GM15510 (cell line): ENCODE data around the gene SLCO4A1.

Experiments
- POLR2A ChIP-seq: IDR thresholded peaks from 3 replicates; pipeline ENCODE4 v1.6.1; 2011; ENCODE audit warnings: borderline replicate concordance; ENCODE audit not compliant: insufficient read length; ENCODE audit errors: extremely low read depth

SLCO4A1 gene

DNA sequence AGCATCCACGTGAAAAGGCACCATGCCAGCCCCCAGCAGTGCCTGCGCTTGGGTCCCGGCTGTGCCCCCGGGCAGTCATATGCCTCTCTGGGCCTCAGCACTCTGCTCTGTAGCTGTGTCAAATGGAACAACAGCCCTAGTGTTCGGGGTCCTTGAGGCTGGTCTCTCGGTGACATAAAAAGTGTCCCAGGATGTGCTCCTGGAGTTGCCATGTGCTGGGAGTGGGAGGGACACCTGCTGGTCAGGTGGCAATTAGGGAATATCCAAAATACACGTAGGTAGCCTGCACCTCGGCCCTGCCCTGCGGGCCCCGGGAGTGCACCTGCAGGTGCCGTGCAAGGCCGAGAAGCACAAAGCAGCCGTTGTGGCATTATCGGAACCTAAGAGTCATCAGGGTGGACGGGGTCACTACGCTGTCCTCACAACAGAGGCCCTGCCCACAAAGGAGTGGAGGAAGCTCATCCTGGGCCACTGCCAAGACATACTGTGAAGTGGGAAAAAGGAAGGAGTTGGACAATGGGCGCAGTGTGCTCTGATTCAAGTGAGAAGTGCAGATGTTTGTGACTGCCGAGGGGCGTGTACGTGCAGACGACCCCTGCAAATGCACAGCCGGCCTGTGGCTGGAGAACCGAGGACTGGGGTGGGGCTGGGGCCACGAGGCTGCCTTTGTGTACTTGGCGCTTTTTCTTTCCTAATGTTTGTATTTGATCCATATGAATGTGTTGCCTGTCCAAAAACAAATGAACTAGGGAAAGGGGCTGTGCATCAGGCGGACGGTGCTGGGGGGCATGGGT lies 24.6 kb downstream of the SLCO4A1 start:
- no peak for TF ChIP-seq POLR2A

DNA sequence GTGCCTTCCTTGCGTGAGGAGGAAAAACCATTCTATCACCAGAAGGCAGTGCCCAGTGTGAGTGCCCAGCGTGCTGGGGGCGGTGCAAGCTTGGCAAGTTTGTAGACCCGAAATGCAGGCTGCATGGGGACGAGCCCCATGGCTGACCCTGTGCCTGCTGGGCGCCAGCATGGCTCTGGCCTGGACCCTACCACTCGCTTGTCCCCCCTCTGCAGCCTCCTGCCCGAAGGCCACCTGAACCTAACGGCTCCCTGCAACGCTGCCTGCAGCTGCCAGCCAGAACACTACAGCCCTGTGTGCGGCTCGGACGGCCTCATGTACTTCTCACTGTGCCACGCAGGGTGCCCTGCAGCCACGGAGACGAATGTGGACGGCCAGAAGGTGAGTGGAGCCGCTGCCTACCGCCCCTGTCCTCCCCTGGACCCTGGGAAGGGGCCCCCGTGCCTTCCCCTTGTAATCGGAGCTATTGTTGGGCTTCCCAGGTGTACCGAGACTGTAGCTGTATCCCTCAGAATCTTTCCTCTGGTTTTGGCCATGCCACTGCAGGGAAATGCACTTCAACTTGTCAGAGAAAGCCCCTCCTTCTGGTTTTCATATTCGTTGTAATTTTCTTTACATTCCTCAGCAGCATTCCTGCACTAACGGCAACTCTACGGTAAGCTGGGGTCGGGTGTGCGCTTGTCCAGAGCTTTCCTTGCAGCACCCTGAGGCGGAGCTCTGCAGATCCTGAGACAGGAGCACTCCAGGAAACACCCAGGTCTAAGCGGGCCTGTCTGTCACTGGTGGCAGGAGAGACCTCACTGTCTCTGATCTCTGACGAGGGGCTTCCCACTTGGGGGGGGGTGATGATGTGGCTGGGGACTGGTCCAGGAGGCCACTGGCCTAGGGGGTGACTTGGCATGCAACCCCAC lies 25.5 kb downstream of the SLCO4A1 start:
- no peak for TF ChIP-seq POLR2A

DNA sequence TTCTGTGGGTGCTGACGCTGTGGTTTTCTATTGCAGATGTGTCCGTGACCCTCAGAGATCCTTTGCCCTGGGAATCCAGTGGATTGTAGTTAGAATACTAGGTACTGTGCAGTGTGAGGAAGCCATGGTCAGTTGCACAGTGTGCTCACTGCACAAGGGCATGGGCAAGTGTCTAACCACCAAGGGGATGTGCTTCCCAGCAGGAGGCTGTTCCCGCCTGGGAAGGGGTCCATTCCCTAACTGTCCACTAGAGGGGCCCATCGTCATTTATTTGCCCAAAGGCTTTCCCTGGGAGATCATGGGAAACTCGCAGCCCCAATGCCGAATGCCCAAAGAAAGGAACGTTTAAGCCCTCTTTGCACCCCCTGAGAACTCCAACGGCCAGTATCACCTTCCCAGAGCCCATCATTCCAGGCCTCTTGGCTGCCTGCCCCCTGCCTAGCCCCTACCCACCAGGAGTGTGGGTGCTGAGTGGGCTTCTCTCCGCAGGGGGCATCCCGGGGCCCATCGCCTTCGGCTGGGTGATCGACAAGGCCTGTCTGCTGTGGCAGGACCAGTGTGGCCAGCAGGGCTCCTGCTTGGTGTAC lies 26.2 kb downstream of the SLCO4A1 start:
- no peak for TF ChIP-seq POLR2A

DNA sequence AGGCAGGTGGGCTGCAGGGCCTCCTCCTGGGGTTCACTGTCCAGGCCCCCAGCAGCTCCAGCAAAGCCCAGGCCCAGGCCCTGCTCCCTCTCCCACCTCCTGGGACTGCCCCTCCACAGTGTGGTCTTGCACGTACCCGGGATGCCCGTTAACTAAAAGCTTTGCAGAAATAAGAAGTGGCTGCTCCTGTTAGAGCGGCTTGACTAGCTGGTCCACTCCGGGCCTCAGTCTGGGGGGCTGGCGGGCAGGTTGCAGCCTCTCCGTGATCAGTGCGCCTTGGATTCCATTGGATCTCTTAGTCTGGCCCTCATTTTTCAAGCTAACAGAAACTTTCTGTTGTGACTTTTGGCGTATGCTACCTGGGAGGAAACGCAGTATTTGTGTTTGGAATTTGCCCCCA lies 26.9 kb downstream of the SLCO4A1 start:
- no peak for TF ChIP-seq POLR2A

DNA sequence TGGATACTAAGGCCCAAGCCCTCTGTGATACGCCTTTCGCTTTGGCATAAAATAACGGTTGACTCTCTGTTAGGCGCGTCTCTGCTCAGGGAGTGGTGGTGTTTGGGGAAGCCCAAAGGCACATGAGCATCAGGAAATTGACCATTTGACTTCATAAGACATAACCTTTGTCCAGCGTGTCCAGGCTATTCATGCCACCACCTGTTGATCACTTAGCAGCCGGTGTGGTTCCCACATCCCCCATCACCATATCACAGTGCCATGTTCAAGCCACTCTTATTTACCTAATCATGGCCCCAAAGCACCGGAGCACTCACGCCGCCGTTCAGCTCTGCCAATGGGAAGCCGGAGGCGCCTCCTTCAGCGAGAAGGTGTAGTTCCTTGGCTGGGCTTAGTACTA lies 27.9 kb downstream of the SLCO4A1 start:
- no peak for TF ChIP-seq POLR2A

DNA sequence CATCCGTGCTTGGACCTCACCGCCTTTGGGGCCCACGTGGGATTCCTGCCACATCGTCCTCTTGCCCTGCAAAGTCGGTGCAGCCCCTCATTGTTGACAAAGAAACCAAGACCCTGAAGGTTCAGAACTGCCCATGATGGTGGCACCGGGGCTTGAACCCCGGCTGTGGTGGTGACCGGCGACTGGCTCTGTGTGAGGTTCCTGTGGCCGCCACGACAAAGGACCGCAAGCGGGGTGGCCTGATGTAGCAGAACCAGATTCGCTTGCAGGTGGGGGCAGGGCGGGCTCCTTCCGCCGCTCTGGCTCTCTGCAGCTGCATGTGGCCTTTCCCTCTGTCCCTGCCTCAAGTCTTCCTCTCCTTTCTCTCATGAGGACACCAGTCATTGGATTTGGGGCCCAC lies 28.7 kb downstream of the SLCO4A1 start:
- TF ChIP-seq POLR2A = no peak

DNA sequence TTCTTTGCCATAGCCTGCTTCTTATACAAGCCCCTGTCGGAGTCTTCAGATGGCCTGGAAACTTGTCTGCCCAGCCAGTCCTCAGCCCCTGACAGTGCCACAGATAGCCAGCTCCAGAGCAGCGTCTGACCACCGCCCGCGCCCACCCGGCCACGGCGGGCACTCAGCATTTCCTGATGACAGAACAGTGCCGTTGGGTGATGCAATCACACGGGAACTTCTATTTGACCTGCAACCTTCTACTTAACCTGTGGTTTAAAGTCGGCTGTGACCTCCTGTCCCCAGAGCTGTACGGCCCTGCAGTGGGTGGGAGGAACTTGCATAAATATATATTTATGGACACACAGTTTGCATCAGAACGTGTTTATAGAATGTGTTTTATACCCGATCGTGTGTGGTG lies 29.5 kb downstream of the SLCO4A1 start:
- TF ChIP-seq POLR2A = no peak

DNA sequence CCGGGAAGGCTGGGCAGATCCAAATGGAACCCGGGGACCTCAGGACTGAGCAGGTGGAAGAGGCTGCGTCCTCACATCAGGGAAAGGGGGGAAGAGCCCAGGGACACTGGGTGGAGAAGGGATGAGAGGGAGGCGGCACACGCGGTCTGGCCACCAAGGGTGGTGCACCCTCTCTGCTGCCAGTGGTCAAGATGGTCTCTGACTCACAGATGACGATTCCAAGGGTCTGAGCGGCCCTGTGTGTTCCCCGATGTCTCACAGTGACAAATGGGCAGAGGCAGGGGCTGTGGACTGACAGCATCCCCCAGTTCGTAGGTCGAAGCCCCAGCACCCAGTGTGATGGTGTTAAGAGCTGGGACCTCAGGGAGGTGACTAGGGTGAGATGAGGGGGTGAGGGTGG lies 32.1 kb downstream of the SLCO4A1 start:
- no peak for TF ChIP-seq POLR2A

DNA sequence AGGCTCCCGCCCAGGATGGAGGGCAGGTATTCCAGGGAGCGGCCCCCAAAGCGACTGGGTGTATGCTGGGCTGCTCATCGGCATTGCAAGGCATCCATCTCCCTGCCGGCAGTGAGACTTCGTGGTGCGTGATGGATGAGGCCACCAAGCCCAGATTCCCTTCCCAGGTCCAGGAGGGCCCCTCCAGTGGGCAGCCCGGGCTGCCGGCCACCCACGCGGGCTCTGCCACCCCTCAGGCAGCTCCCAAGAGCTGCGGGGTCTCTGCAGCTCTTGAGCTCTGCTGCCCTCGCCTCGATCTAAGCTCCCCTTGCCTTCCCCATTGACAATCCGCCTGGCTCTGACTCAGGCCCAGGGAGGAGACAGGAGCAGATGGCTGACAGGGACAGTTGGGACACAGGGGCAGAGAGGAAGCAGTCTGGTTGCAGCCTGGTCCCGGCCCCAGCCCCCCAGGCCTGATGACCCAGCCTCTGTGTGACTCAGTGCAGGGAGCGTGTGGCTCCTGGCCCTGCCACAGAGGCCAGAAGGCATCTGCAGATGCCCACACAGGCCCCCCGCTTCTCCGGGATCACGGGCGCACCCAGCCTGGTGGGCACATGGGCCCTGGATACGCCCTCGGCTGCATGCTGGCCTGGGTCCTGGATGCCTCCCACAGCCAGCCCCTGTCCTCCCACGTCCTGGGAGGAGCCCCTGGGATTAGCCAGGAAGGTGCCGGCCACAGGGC lies 33.0 kb downstream of the SLCO4A1 start:
- no peak for TF ChIP-seq POLR2A

DNA sequence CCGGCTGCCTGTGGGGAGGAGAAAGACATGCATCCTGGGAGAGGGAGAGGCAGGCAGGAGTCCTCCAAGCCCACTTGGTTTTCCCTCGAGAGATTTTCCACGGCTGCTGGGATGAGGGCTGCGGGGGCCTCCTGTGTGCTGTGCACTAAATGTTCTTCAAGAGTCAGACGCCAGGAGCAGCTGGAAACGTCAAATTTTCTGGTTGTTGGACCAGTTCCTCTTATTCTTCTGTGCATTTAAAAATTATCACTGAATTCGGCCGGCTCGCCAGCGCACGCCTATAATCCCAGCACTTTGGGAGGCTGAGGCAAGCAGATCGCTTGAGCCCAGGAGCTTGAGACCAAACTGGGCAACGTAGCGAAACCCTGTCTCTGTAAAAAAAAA lies 33.6 kb downstream of the SLCO4A1 start:
- TF ChIP-seq POLR2A = no peak

DNA sequence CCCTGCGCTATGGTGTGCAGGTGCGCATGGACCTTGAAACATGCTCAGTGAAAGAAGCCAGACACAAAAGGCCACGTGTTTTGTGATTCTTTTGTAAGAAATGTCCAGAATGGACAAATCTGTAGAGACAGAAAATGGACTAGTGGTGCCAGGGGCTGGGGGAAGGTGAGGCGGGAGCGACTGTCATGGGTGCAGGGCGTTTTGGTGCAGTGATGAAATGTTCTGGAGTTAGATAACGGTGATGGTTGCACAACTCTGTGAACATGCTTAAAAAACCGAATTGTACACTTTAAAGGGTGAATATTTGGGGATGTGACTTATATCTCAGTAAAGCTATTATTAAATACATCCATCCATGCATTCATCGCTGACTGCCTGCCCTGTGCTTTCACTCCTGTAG lies 34.7 kb downstream of the SLCO4A1 start:
- TF ChIP-seq POLR2A = no peak

DNA sequence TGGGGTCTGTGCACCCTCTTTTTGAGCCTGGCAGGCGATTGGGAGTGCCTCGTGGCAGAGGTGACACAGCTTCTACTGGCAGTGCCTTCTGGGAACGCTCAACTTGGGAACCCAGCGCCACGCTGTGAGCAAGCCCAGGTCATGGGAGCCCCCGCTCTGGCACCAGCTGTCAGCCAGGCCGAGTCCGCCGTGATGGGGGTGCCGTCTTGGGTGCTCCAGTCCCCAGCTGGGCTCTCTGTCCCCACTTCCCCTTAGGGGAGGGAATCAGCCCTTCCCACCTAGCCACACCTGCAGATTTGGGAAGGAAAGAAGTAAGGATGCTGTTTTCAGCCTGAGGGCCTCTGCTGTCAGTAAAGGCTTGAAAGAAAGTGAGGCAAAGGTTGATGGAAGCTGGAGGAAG lies 35.4 kb downstream of the SLCO4A1 start:
- TF ChIP-seq POLR2A = no peak

DNA sequence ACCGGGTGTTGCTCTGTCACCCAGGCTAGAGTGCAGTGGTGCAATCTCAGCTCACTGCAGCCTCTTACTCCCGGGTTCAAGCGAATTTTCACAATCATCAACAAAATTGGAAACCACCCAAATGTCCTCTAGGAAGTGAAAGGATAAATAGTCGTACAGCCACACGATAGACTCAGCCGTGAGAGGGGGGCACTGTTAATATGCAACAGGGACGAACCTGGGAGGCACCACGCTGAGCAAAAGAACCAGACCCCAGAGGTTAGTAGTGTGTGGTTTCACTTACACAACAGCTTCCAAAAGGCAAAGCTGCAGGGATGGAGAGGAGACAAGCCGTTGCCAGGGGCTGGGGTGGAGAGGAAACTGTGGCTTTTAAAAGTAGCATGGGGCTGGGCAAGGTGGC lies 36.2 kb downstream of the SLCO4A1 start:
- no peak for TF ChIP-seq POLR2A

DNA sequence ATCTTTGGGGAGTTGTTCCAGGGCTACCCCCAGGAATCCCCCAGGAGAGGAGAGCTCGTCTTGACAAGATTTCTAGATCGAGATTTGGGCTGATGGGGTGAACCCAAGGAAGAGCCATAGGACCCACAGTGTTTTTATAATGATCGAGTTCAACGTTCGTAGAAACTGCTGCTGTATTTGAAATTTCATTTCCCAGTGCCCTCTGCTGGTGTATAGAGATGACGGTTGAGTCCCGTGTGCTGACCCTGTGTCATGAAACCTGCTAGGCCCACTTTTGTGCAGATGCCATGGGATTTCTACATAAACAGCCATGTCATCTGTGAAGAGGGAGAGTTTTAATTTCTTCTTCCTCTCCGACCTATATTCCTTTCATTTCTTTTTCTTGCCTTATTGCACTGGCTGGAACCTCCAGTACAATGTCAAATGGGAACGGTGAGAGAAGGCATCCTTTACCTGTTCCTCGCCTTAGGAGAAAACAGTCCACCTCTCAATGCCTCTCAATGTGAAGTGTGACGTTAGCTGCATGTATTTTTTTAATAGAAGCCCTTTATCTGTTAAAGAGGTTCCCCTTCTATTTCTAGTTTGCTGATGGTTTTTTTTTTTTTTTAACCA lies 37.8 kb downstream of the SLCO4A1 start:
- TF ChIP-seq POLR2A = no peak
